K562 (cell line): ENCODE results near the gene TOX2. TPM values are rescaled to one million over a fixed set of nuclear protein-coding genes. Genes with fewer than 3 reads are reported as not detected.

Experiments
- ATAC-seq: fragments of 200-7000 bp; cut with Tn5 transposase; 3 replicates; pipeline ENCODE4 v1.9.1; 2020; ENCODE audit warnings: moderate library complexity
- BruUV-seq: library from RNA; stranded (reverse); fragments of 400-500 nt; replicated peaks from 2 replicates; lab custom pipeline; 2021; lab: Mats Ljungman, UMichigan
- CTCF ChIA-PET: fragments of 300-600 bp; formaldehyde crosslinking; extraction: SDS; loops from one replicate; lab custom pipeline; 2021; ENCODE audit warnings: low intra/inter-chr PET ratio; lab: Yijun Ruan, JAX
- POLR2A ChIA-PET: fragments of 300-600, 350-650 bp; sonication (Branson Sonifier 250); formaldehyde crosslinking; extraction: SDS; loops from one replicate; lab custom pipeline; 2021; ENCODE audit warnings: antibody characterized with exemption, inconsistent platforms; lab: Yijun Ruan, JAX
- DNase-seq, 4 experiments: peaks; one replicate each; pipeline versions ENCODE4 v3.0.0 to v3.0.0-alpha.2; 2011 to 2018; ENCODE audit warnings: low spot score in 3 of 4, mixed read lengths in 3 of 4; ENCODE audit errors: extremely low read depth in 1 of 4
- FAIRE-seq: peaks from 2 replicates; lab custom pipeline; 2011; peaks lifted over from hg19 to GRCh38; lab: Jason Lieb, UNC
- H2AFZ ChIP-seq: 2 replicates; pipeline ENCODE4 v1.6.0; 2011; ENCODE audit warnings: low read depth, low read length, control low read depth, inconsistent platforms
- H3K27ac ChIP-seq: fragments of 200-600 bp; 3 replicates; pipeline ENCODE4 v1.8.0; 2011; ENCODE audit warnings: low read depth, mild to moderate bottlenecking, control low read depth, inconsistent platforms, low read length, moderate library complexity, mixed read lengths; ENCODE audit errors: extremely low read depth
- H3K27me3 ChIP-seq, 2 experiments: fragments of 300-600 bp in 1 of 2; 2 replicates in 1 of 2; 3 replicates in 1 of 2; pipeline versions ENCODE4 v1.6.0 to v1.8.0; 2011; ENCODE audit warnings: inconsistent platforms in 2 of 2, low read length in 2 of 2, mild to moderate bottlenecking in 1 of 2, mixed read lengths in 1 of 2, moderate library complexity in 1 of 2; ENCODE audit not compliant: control insufficient read depth in 2 of 2, insufficient read depth in 2 of 2
- H3K36me3 ChIP-seq: fragments of 300-600 bp; 3 replicates; pipeline ENCODE4 v1.8.0; 2011; ENCODE audit warnings: mild to moderate bottlenecking, low read length, inconsistent platforms; ENCODE audit not compliant: control insufficient read depth, insufficient read depth
- H3K4me1 ChIP-seq, 2 experiments: fragments of 200-600 bp in 1 of 2; replicated peaks in 1 of 2; 2 replicates in 1 of 2; 3 replicates in 1 of 2; pipeline versions ENCODE4 v1.5.1 to v1.8.0; 2011; ENCODE audit warnings: inconsistent platforms in 2 of 2, low read length in 2 of 2, mild to moderate bottlenecking in 1 of 2, mixed read lengths in 1 of 2, moderate library complexity in 1 of 2; ENCODE audit not compliant: control insufficient read depth in 2 of 2, insufficient read depth in 2 of 2
- H3K4me2 ChIP-seq: 2 replicates; pipeline ENCODE4 v1.6.1; 2011; ENCODE audit warnings: low read length, control low read depth, inconsistent platforms, mixed read lengths; ENCODE audit not compliant: insufficient read depth
- H3K4me3 ChIP-seq: fragments of 200-600 bp; sonication (generic), shearing (Covaris generic); 2 replicates; pipeline ENCODE4 v1.5.1; 2016; ENCODE audit warnings: control low read depth, inconsistent platforms
- H3K79me2 ChIP-seq: fragments of 200-600 bp; 3 replicates; pipeline ENCODE4 v1.8.0; 2011; ENCODE audit warnings: low read length, inconsistent platforms; ENCODE audit not compliant: control insufficient read depth, insufficient read depth
- H3K9ac ChIP-seq, 2 experiments: 2 replicates each; pipeline versions ENCODE4 v1.6.0 to v1.6.1; 2011; ENCODE audit warnings: low read depth in 2 of 2, low read length in 2 of 2, control low read depth in 1 of 2, inconsistent platforms in 1 of 2, mild to moderate bottlenecking in 1 of 2, mixed read lengths in 1 of 2; ENCODE audit not compliant: insufficient read depth in 1 of 2
- H3K9me1 ChIP-seq: one replicate; pipeline ENCODE4 v1.6.0; 2011; ENCODE audit warnings: inconsistent platforms, mild to moderate bottlenecking, low read length, moderate library complexity; ENCODE audit not compliant: control insufficient read depth, insufficient read depth
- H3K9me3 ChIP-seq: replicated peaks from 2 replicates; pipeline ENCODE4 v1.5.1; 2011; ENCODE audit warnings: low read depth, low read length, inconsistent platforms; ENCODE audit not compliant: control insufficient read depth, insufficient read depth
- H4K20me1 ChIP-seq: replicated peaks from 2 replicates; pipeline ENCODE4 v1.6.1; 2011; ENCODE audit warnings: low read length, inconsistent platforms, mixed read lengths; ENCODE audit not compliant: control insufficient read depth, insufficient read depth
- CREBBP ChIP-seq: IDR thresholded peaks from one replicate; pipeline ENCODE4 v1.6.1; 2012; ENCODE audit warnings: low read depth, mild to moderate bottlenecking, control low read depth, inconsistent platforms, low read length
- EZH2 ChIP-seq: IDR thresholded peaks from 2 replicates; pipeline ENCODE4 v1.6.1; 2012; ENCODE audit warnings: low read depth, mild to moderate bottlenecking, inconsistent platforms, low read length, borderline replicate concordance
- HDAC2 ChIP-seq: fragments of 450-650 bp; IDR thresholded peaks from 2 replicates; pipeline ENCODE4 v1.6.1; 2016; ENCODE audit warnings: mild to moderate bottlenecking
- HEY1 ChIP-seq: fragments of 250-450 bp; sonication (Bioruptor Pico); IDR thresholded peaks from 2 replicates; pipeline ENCODE4 v1.5.0; 2020; ENCODE audit warnings: mild to moderate bottlenecking, moderate library complexity, borderline replicate concordance
- ID3 ChIP-seq, 2 experiments: fragments of 250-450 bp in 1 of 2; fragments of 450-650 bp in 1 of 2; sonication (Bioruptor Pico) in 1 of 2; IDR thresholded peaks; 2 replicates each; pipeline versions ENCODE4 v1.6.1 to v1.8.0; 2016 to 2021; ENCODE audit warnings: mild to moderate bottlenecking in 2 of 2, moderate library complexity in 2 of 2, missing compliant biosample characterization in 1 of 2, missing genetic modification characterization in 1 of 2
- MEIS2 ChIP-seq: fragments of 450-650 bp; IDR thresholded peaks from 2 replicates; pipeline ENCODE4 v1.6.1; 2014; ENCODE audit warnings: mild to moderate bottlenecking; ENCODE audit not compliant: partially characterized antibody
- PREB ChIP-seq: sonication (generic); formaldehyde crosslinking; IDR thresholded peaks from 2 replicates; pipeline ENCODE4 v1.8.1; 2023; ENCODE audit warnings: mild to moderate bottlenecking, missing genetic modification reagents
- RCOR1 ChIP-seq, 2 experiments: IDR thresholded peaks; 2 replicates each; pipeline ENCODE4 v1.6.1; 2012; ENCODE audit warnings: low read depth in 2 of 2, low read length in 2 of 2, borderline replicate concordance in 1 of 2, improper control_type of control experiment in 1 of 2
- TCFL5 ChIP-seq: fragments of 250-450 bp; sonication (Bioruptor Pico); conservative IDR thresholded peaks from 2 replicates; pipeline ENCODE4 v1.6.1; 2021; ENCODE audit warnings: mild to moderate bottlenecking, moderate library complexity, matching md5 sums
- WGBS: fragments of 100-300 bp; shearing (Covaris generic); methylation state at CpG from one replicate; pipeline ENCODE4 v1.1.6; 2016; ENCODE audit warnings: low coverage, mixed read lengths; ENCODE audit not compliant: insufficient coverage; ENCODE audit errors: missing lambda C conversion rate; 5-methylcytosine and 5-hydroxymethylcytosine counted together
- in situ Hi-C: fragments of 300-500 bp; cut with MboI; formaldehyde crosslinking; loops from 4 replicates; pipeline ENCODE4 v1.15.0; 2018; ENCODE audit warnings: inconsistent platforms, mixed read lengths
- intact Hi-C: fragments of 100-400 bp; cut with micrococcal nuclease; formaldehyde crosslinking; loops from 2 replicates; pipeline ENCODE4 v1.14.2; 2022
- polyA plus RNA-seq, 8 experiments: library from polyadenylated mRNA; depleted of rRNA in 4 of 8; stranded (reverse) in 5 of 8; unstranded in 3 of 8; fragments of >200 nt; fragmentation: Nextera tagmentation in 2 of 8; fragmentation: Illumina TruSeq in 1 of 8; extraction: Ambion mirVana in 2 of 8; extraction: Trizol in 1 of 8; gene quantifications; 2 replicates each; pipeline versions ENCODE4 v1.2.1 to v1.2.3, GENCODE V29; 2011 to 2014; ENCODE audit warnings: inconsistent platforms in 1 of 8, missing spikeins in 1 of 8
- total RNA-seq, 7 experiments: library from RNA; depleted of rRNA in 6 of 7; stranded (reverse); fragments of >200 nt in 6 of 7; fragmentation: Illumina TruSeq in 2 of 7; extraction: Trizol in 2 of 7; gene quantifications; 2 replicates each; pipeline versions ENCODE4 v1.2.1 to v1.2.3, GENCODE V29; 2011 to 2021; ENCODE audit warnings: low replicate concordance in 1 of 7

The TOX2 gene
- total and polyA plus RNA-seq, 9 of the 15 experiments (the other 6 are each of a cell fraction or from before 2014, with no cell fraction given), result not detected

- H3K36me3 ChIP-seq, result no peaks in the 10 kb centered on the region
- 0% methylated on average over 2 of the region's 2 CpGs for WGBS
- peaks cover 4% of the 10 kb centered on the region; the same call in 1 of the 2 replicates for H4K20me1 ChIP-seq
- in situ Hi-C loops (no loop called here), intact Hi-C loops (no loop called here)
- H3K9me1 ChIP-seq, result no peaks in the 10 kb centered on the region
- no peaks in the 10 kb centered on the region for H3K79me2 ChIP-seq
- no peak overlapping the region for H3K9ac ChIP-seq
- H3K4me1 ChIP-seq, result peaks cover 7 to 10% of the 10 kb centered on the region in 2 experiments; a peak in 4 of 5 replicates
- no peak overlapping the region for H3K27ac ChIP-seq
- no peak overlapping the region for H3K4me3 ChIP-seq
- CTCF ChIA-PET, result interaction anchor here (0.9 to 1.3 kb wide), 2 partner anchors 343 to 644 kb away, joined by 4 to 7 read pairs; no protein-coding TSS in a partner anchor
- POLR2A ChIA-PET, result no interaction called here
- H3K9me3 ChIP-seq, result no peaks in the 10 kb centered on the region
- TF ChIP-seq MEIS2, result no peak
- no peak for TF ChIP-seq EZH2
- no peak for TF ChIP-seq CREBBP
- no peak for TF ChIP-seq RCOR1 (IDR thresholded peaks at IDR 0.05; ENCODE audit: borderline replicate concordance in 1 of 2, low read depth in 2 of 2, low read length in 2 of 2)
- TF ChIP-seq PREB, result no peak
- TF ChIP-seq TCFL5 (CRISPR knock-in tag), result no peak
- TF ChIP-seq ID3 (CRISPR knock-in tag; IDR thresholded peaks at IDR 0.05), result no peak
- TF ChIP-seq ID3 (tag; IDR thresholded peaks at IDR 0.05), result no peak
- TF ChIP-seq HDAC2, result no peak
- no peak for TF ChIP-seq HEY1 (CRISPR knock-in tag)
- FAIRE-seq (no peak), DNase-seq (no peak), ATAC-seq (no peak; the same call in 2 of the 3 replicates)
- no peak overlapping the region for H3K4me2 ChIP-seq
- H3K27me3 ChIP-seq, result peaks cover 3 to 10% of the 10 kb centered on the region in 2 experiments; a peak in 4 of 5 replicates
- BruUV-seq, result no TSS peak
- H2AFZ ChIP-seq, result no peak overlapping the region
Observed at GRCh38 chr20:44093249-44093582, 178.6 kb downstream of the TOX2 start.
